UCSD-AML1 (cell line): ENCODE measurements around the gene ATAT1.
A peak's percentile ranks its signal among the peaks of the same experiment; 100 is the strongest.
"Not testable (repeated sequence)": the region's sequence is repeated elsewhere in the genome, so short reads cannot be mapped to it uniquely, and the experiment has no call there.

Source experiments
- DNase-seq: peaks from one replicate; lab custom pipeline; 2025; ENCODE audit not compliant: unreplicated experiment; lab: John Stamatoyannopoulos, UW

ATAT1 gene

DNA sequence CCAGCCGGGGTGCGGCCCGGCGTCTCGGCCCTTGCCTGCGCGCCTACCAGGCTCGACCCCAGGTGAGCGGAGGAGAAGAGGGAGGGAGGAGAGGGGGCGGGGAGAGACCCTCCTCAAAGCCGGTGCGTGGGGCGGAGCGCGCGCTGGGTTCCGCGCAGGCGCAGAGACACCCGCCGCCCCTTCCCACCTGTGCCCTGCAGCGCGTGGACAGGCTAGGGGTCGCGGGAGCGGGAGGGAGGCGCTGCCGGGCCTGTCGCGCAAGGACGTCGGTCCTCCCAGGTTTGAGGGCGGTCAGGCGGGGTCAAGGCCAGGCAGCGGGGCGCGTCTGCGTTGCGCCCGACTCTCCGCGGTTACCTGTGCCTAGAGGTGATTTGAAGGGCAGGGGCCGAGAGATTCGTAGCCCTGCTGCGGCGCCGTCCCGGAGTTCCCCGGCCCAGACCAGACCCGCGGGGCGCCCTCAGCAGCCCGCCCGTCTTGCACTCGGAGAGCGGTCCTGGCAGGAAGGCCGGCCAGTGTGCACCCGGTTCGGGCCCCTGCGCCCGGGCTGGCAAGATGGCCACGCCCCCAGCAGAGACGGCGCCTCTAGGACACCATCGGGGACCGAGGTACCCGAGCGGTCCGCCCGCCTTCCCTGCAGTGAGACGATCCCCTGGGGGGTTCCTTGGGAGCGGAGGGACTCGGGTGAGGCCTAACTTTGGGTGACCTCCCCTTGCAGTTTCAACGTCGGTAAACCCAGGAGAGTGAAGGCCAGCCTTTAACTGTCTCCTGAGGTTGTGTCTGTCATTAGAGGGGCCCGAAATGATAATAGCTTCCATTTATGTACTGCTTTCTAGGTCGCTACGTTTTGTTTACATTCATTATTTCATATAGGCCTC is 20.8 kb downstream of the ATAT1 start:
- DNase-seq: peak; percentile 91

DNA sequence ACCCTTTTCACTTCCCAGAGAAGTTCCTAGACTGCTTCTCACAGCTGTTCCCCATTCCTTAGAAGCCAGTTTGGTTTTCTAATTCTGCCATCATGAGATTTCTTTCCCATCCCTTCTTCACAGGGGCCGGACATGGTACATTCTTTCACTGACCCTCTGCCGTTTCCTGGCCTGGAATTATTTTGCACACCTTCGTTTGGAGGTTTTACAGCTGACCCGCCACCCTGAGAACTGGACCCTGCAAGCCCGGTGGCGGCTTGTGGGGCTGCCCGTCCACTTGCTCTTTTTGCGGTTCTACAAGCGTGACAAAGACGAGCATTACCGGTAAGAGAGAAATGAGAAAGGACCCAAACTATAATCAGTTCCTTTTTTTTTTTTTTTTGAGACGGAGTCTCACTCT is 24.5 kb downstream of the ATAT1 start:
- DNase-seq: no peak

DNA sequence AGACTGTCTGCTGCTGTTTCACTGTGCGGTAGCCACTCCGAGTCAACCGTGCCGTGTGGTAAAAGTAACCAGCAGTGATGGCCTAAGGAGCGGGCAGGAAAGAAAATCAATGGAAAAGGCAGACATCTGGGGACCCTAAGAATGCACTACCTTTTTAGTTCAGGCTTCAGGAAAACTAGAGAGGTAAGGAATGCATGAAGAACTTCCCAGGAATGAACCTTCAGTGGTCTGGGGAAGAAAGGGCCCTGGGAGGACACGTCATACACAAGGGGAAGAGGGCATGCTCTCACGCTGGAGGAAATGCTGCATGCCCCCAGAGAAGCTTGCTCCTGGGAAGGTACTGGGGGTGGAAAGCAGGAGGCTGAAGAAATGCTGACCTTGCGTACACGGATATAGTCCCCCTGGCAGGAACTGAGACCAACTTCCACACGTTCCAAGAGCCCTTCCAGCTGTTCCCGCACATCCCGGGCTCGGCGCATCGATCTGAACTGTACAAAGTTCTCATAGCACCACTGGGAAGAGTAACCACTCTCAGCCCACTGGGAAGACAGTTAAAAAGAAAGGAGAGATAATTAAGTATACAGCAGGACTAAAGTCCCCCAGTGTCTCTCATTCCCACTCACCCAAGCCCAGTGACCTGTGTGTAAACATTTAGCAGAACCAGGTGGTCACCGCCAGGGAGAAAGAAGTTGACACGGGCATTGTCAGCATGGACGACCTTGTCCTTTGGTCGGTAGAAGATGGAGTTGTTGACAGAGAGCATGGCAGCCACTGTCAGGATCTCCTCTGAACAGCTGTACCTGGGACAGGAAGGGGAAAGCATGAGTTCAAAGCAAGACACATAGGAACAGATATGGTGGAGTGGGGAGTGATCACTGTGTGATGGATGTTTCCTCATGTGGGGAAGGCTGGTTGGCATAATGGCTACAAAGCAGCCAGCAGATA is 28.4 kb downstream of the ATAT1 start:
- no peak for DNase-seq

DNA sequence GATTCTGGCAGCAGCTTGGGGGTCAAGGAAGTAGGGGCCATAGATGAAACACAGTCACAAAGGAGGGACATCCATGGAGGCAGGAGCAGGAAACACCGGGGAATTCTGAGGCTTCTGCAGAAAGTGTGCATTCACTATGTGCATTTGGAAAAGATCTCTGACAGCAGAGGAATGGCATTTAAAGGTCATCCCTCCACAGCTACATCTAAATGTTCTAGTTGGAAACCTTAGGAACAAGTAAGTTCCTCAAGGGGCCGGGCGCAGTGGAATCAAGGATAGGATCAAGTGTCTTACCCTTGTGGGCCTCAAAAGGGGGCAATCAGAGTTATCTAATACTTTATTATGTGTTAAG is 29.0 kb downstream of the ATAT1 start:
- DNase-seq: no peak

DNA sequence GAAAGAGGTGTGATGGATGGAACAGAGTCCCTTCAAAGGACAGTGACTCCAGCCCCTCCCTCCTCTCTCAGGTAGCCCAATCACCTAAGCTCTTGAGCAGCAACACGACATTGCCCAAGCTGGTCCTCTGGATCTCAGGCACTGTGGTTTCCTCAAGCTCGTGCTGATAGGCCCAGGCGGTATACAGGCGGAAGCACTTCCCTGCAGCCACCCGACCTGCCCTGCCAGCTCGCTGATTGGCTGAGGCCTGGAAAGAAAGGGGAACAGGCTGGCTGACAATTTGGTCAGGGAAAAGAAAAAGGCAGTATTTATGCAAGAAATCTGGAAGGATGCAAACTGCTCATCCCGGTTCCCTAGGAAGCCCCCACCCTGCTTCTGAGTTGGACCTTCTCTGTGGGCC is 29.8 kb downstream of the ATAT1 start:
- peak; percentile 23 for DNase-seq

DNA sequence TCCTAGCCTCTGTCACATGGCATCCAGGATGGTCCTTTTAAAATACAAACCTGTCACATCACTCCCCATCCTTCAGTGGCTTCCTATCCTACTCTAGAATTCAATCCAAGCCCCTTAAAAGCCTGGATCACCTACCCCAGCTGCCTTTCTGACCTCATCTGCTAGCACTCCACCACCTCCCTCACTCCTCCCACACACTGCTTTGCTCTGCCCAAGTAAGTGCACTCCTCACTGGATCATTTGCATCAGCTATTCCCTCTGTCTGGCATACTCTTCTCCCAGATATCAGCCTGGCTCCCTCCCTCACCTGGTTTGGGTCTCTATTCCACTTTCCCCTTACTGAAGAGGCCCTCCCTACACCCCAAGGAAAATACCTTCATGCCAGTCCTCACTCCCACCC is 30.8 kb downstream of the ATAT1 start:
- DNase-seq: no peak

DNA sequence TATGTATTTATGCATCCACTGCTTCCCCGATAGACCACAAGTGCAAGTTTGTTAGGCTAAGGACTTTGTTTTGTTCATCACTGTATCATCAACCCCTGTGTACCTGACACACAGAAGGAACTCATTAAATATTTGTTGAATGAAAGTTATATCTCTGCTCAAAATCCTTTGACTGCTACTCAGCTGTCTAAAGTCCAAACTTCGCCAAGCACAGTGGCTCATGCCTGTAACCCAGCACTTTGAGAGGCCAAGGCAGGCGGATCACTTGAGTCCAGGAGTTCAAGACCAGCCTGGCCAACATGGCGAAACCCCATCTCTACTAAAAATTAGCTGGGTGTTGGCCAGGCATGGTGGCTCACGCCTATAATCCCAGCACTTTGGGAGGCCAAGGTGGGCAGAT is 31.2 kb downstream of the ATAT1 start:
- not testable (repeated sequence) for DNase-seq

DNA sequence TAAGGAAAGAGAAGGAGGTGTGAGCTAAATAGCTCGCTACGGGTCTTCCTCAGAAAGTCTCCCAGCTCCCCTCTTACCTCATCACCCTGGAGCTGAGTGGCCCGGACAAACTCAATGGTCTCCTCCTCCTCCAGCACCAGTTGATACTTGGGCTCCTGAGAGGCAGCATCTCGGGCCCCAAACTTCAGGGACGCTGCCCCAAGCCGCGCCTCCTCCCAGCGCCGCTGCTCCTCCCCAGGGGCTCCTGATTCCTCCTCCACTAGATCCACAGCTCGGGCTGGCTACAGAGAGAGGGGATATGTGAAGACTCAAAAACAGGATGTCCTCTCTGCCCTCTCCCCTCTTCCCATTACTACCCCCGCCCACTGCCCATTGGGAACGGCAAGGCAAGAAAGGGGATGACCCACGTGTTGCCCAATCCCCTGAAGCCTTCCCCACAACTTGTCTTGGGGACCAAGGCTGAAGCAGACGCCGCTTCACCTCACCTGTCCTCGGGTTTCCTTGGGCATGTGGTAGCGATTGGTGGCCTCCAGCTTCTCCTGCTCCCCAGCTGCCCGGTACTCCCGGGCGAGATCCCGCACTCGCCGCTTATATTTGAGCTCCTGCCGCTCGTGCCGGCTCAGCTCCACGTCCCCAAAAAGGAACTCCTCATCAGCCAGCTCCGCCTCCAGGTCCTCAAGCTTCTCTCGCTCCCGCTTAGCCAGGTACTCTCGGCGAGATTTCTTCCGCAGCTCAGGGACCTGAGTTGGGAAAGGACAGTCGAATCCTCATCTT is 38.5 kb downstream of the ATAT1 start:
- no peak for DNase-seq

DNA sequence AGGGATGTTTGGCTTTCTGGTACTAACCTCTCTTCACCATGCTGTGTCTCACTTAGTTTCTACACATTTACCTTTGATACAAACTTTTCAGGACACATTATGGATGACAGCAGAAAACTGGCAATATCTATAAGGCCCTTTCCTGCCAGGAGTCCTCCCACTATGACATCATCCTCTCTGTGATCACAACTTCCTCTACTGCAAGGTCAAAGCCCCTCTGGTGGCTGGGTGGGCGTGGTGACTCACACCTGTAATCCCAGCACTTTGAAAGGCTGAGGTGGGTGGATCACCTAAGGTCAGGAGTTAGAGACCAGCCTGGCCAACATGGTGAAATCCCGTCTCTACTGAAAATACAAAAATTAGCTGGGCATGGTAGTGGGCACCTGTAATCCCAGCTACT is 39.6 kb downstream of the ATAT1 start:
- DNase-seq: not testable (repeated sequence)

DNA sequence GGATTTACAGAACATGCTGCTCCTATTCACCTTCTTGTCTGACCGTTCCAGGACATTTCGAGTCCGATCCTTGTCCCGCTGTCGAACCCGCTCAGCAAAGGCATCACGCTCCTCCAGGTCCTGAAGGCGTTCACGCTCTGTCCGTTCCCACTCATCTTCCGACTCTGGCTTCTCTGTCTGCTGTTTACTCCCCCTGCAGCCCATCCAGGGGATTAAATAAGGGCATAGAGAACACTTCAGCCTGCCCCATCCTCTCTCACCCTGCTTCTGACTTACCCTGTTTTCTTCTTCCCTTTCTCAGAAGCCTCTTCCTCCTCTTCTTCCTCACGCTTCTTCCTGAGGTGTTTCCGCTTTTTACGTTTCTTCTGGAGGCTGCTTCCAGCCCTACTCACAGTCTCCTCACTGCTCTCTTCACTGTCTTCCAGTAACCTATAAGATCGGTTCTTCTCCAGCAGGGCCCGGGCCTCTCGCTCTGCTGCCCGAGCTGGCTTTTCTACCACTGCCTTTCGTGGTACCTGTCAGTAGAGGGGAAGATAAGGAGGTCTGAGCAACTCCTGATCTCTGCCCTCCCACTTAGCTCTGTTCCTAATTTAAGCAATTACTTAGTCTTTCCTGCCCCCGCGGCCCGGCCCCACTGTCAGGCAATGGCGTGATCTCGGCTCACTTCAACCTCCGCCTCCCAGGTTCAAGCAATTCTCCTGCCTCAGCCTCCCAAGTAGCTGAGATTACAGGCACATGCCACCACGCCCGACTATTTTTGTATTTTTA is 44.3 kb downstream of the ATAT1 start:
- DNase-seq: no peak

DNA sequence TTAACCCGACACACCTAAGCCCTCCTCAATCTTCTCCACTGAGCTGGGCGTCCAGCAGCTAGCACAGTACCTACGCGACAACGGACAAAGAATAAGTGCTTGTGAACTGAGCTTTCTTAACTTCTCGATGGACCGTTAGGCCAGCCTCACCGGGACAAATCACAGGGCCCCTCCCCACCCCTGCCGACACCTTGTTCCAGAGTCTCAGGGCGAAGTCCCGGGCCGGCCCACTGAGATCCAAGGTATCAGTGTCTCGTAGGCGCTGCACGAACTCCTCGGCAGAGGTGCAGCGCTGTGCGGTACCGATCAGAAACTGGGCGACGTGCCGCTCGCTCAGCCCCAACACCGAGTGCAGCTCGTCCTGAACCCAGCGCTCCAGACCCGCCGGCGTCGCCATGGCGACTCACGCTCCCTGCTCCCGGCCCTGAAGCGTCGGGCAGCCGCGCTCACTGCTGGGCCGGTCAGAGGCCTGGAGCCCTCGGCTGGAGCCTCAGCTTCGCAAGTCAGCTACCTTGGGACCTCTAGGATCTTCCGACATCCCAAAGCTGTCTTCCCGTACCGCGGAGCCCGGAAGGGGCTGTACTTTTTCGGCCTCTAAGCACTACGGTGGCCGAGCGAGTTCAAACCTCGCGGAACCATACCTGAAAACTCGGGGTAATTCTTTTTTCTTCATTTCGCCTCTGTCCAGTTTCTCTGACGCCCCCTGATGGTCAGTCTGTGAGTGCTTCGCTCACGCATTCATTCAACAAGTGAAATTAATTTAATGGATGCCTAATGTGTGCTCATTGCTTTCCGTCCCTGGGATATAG is 46.0 kb downstream of the ATAT1 start, which contains the start of gene DHX16:
DHX16 (minus strand) TSS at position 562 of the 809 bp plus-strand sequence; CDS start at position 397, 165 bp downstream.
- DNase-seq: peak; percentile 92

DNA sequence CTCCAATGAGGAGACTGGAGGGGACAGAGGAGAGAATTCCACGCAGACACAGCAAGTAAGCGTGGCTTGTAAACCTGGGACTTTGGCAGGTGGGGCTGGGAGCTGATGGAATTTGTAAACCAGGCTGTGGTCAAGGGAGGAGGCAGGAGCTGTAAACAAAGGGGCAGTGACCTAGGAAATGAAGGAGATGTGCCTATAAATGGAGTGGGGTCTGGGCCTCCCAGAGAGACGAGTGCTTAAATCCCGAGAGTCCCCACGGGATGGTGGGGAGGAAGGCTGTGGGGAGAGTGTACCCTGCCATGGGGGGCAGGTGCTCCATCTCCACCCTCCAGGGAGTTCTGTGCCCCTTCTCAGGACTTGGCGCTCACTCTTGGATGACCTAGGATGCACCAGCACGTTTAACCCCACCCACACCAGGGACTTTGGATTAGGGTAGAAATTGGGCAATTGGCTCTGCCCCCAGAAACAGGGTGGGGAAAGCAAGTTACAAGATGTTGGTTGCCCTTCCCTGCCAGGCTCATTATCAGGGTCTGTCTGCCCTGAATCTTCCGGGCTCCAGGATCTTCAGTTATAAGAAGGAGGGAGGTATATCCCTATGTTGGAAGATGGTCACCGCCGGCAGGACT is 50.1 kb downstream of the ATAT1 start:
- no peak for DNase-seq

DNA sequence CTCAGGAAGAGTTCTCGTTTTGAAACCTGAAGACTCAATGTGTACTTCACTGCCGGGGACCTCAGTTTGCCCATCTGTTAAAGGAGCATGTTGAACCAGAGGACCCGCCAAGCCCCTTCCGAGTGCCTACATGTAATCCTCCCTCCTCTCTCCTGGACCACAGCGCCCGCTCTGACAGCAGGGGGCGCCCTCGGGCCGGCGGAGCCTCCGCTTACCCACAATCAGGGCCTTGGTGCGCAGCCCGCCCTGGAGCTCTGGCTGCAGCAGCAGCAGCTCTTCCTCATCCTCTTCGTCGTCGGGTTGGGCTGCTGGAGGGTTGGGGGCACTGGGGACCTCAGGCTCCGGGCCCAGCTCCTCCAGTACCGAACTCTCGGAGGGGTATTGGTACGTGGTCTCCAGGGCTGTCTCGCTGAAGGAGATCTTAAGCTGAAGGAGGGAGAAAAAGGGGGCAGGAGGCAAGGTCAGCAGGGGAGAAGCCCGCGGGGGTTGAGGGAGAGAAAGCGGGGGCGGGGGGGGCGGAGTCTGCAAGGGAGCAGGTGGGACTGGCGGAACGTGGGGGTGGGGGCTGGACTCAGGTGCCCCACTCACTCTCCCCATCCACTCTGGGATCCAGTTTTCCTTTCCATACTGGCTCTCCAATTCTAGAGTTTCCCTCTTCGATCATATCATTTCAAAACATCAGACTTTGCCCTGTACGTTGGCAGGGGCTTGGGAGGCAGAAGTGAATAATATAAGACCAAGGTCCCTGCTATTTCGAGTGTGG is 52.5 kb downstream of the ATAT1 start:
- peak; percentile 88 for DNase-seq

DNA sequence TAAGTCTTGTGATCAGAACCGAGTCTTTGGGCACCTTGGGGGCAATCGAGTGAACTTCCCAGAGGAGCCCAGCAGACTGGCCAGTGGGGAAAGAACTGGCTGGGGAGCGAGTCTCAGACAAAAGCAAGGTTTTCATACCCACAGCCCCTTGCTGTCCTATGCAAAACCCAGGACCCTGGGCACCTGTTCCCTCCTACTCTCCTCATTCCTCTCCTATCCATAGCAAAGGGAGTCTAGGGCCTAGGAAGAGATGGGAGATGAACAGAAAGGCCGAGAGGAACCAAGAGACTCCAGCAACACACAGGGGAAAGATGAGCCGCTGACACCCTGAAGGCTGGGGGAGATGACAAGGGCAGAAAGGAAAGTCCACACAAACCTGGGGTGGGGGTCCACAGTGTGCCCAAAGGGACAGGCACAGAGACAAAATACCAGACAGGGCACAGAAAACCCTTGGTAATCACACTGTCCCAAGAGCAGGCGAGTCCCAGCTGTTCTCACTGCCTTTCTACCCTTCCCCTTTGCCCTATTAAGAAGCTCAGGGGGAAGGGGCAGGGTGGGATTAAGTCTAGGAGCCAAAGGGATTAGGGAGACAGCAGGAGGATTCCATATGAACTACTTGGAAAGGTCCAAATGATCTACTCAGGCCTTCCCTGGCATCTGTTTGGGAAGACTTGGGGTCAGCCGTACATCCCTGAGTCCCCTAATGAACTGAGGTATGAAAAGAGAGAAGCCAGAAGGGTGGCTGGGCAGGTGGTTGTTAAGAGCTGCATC is 53.3 kb downstream of the ATAT1 start:
- no peak for DNase-seq

DNA sequence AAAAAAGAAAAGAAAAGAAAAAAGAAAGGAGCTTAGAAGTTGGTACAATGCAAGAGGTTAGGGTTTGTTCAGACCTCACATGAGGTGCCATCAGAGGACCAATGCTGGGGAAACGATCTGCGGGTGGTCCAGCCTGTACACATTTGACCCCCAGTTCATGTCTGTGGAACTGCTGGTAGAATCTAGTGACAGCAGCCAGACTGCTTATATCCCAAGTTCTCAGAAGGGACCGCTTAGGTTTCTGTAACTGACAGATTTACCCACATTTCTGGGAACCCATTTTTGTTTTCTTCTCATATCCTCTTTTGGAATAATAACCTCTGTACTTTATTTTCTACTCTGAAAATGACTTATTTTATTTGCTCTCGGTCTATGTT is 55.1 kb downstream of the ATAT1 start:
- DNase-seq: no peak

DNA sequence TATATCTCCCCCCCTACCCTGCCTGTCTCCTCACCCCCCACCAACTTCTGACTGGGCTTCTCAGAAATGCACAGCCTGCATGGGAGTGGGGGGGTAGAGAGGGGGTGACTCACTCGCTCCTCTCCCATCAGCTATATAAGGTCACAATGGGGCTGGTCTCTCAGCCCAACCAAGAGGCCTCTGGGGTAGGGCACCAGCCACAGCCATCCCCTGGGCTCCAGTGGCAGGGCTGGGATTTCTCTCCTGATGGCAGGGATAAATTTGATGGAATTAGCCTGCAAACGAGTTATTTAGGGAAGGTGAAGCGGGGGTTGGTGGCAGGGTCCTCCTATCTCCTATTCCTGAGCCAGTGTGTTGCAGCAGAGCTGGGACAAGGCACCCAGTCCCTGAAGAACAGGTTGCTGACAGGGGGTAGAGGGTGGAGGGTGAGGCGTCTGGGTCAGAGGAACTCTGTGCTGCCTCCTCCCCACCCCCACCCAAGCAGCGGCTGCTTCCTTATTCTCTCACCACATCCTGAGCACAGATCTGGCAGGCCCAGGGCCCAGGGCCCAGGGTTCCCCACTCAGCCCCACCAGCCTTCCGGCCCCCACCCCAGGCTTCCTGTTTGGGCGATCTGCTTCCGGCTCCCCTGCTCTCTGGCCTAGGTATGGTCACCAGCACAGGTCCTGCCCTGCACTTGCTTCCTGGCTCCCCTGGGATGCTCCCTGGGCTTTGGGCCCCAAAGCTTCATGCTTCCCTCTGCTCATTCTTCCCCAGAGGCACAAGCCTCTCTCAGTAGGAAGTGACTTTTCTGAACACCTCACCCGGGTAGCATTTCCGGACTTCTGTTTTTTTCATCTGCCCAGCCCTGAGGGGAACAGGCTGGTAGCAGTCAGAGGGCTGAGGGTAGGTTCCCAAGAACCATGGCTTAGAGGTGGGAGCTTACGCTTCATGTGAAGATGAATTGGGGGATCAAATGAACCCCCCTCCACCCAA is 55.8 kb downstream of the ATAT1 start:
- peak; percentile 99 for DNase-seq
